RWPE1 (cell line): ENCODE measurements around the gene GPR39.
A peak's percentile ranks its signal among the peaks of the same experiment; 100 is the strongest.

Source experiments
- CTCF ChIA-PET: fragments of 350-600 bp; sonication (Branson Sonifier 250); formaldehyde crosslinking; extraction: SDS; loops from one replicate; lab custom pipeline; 2021; lab: Yijun Ruan, JAX
- POLR2A ChIA-PET: fragments of 400-600 bp; formaldehyde crosslinking; extraction: SDS; loops from one replicate; lab custom pipeline; 2020; ENCODE audit warnings: antibody characterized with exemption; ENCODE audit not compliant: low non-redundant PET; lab: Yijun Ruan, JAX
- DNase-seq: peaks from one replicate; pipeline ENCODE4 v3.0.0; 2012; ENCODE audit warnings: low spot score
- H3K27ac ChIP-seq: fragments of 450-650 bp; 2 replicates; pipeline ENCODE4 v1.5.1; 2017
- CTCF ChIP-seq: fragments of 450-650 bp; conservative IDR thresholded peaks from 2 replicates; pipeline ENCODE4 v1.5.1; 2017; ENCODE audit warnings: low read depth, mild to moderate bottlenecking

The GPR39 gene

GRCh38 chr2:132416723-132417395 lies at the start of gene GPR39:
GPR39 (plus strand) TSS chr2:132416805.
- no peak for TF ChIP-seq CTCF
- POLR2A ChIA-PET = no interaction called here
- CTCF ChIA-PET = interaction anchor here (0.6 to 0.9 kb wide), 3 partner anchors 24 to 140 kb away, joined by 3 read pairs; no protein-coding TSS in a partner anchor
- DNase-seq = no peak
- peak within 1 kb of the TSS; percentile 99 for H3K27ac ChIP-seq

DNA sequence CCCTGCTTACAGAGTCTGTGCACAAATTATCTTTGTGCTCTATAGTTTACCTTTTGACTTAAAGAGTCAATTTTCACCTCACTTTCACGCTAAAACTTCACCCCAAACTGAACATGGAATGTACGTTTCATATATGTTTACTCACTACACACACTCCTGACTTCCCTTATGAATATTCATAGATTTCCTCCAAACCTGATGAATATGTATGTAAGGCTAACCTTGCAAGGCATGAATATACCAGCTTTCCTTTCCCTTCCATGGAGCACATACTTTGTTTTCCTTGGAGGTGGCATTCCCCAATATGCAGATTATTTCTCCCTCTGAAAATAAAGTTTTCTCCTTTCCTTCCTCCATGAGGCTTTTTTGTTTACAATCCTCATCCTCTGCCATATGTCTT lies 48.4 kb upstream of the GPR39 start:
- CTCF ChIA-PET = no interaction called here
- POLR2A ChIA-PET = no interaction called here
- no peak for DNase-seq
- no peak overlapping the region for H3K27ac ChIP-seq
- TF ChIP-seq CTCF = no peak

DNA sequence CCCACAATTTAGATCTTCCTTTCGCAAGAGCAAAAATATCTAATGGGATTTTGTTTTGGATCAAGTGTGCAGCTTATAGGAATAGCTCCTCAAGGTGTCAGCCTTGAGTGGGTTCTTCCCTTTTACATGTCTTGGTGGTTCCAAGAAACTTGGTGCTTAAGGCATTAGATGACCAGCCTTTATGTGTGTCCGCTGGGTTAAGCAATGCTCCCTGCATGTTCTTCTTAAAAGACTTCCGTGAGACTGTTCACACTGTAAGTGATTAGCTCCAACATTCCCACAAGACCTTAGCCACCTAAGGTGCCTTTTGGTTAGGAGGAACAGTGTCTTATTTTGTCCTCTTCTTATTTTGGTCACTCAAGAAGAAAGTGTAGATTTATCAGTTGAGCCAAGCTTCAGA lies 44.3 kb upstream of the GPR39 start:
- POLR2A ChIA-PET = no interaction called here
- CTCF ChIA-PET = no interaction called here
- no peak overlapping the region for H3K27ac ChIP-seq
- no peak for DNase-seq
- TF ChIP-seq CTCF = no peak

DNA sequence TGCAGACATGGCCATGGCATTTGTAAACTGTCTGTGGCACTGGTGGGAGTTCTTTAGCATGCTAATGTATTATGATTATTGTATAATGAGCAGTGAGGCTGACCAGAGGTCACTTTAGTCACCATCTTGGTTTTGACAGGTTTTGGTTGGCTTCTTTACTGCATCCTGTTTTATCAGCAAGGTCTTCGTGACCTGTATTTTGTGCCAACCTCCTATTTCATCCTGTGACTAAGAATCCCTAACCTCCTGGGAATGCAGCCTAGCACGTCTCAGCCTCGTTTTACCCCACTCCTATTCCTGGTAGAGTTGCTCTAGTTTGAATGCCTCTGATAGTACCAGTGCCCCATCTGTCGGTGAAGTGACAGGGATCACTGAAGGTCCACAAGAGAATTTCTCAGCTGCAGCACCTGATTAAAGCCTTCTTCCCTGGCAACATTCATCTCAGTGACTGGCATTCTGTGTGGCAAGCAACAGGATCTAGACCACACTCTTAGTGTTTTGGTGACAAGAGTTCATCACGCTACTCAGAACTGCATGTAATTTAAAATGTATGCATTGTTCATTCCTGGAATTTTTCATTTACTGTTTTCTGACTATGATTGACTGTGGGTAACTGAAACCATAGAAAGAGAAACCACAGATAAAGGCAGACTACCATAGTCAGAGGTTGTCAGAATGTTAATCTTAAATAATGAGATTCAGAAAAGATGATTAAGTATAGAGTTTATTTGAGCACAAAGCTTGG lies 43.0 kb upstream of the GPR39 start:
- ChIA-PET POLR2A (no interaction called here), CTCF (no interaction called here)
- no peak for DNase-seq
- TF ChIP-seq CTCF = no peak
- no peak overlapping the region for H3K27ac ChIP-seq

DNA sequence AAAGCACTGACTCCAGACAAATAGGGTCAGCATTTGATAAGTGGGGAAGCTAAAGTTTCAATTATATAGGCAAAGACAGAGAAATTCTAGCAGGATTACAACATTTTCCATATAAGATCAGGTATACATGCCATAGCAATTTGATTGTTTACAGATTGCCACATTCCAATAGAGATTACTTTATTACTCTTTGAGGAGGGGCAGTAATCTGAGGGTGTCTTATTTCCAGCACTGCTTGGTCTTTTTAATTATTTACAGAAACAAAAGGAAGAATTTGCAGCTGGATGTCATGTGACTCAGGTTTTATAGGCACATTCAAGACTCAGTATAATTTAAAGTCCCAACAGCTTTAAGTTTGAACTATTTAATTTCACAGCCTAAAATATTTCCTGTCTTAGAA lies 42.5 kb upstream of the GPR39 start:
- no peak for TF ChIP-seq CTCF
- POLR2A ChIA-PET = no interaction called here
- CTCF ChIA-PET = no interaction called here
- DNase-seq = no peak
- H3K27ac ChIP-seq = no peak overlapping the region

GRCh38 chr2:132374551-132374950 lies 42.1 kb upstream of the GPR39 start:
- no peak overlapping the region for H3K27ac ChIP-seq
- no peak for TF ChIP-seq CTCF
- POLR2A ChIA-PET = no interaction called here
- CTCF ChIA-PET = no interaction called here
- DNase-seq = peak; percentile 20
